HepG2 (cell line): ENCODE results near the gene FGD2. TPM values are rescaled to one million over a fixed set of nuclear protein-coding genes. Genes with fewer than 3 reads are reported as not detected.

Source experiments
- ATF2 ChIP-seq: sonication (generic); formaldehyde crosslinking; IDR thresholded peaks from 2 replicates; pipeline ENCODE4 v1.4.0; 2020; ENCODE audit warnings: missing genetic modification reagents
- ATF3 ChIP-seq: sonication (generic); formaldehyde crosslinking; IDR thresholded peaks from 2 replicates; pipeline ENCODE4 v1.4.0; 2020; ENCODE audit warnings: missing genetic modification reagents
- FOSL2 ChIP-seq: sonication (generic); formaldehyde crosslinking; IDR thresholded peaks from 2 replicates; pipeline ENCODE4 v1.4.0; 2020; ENCODE audit warnings: missing genetic modification reagents
- GPN1 ChIP-seq: sonication (generic); formaldehyde crosslinking; IDR thresholded peaks from 2 replicates; pipeline ENCODE4 v1.5.1; 2020; ENCODE audit warnings: missing genetic modification reagents, borderline replicate concordance
- HNRNPK ChIP-seq: fragments of 200-400 bp; formaldehyde crosslinking; IDR thresholded peaks from 2 replicates; pipeline ENCODE4 v1.6.1; 2018; ENCODE audit warnings: low read length, low read depth, moderate library complexity, mild to moderate bottlenecking; ENCODE audit not compliant: poor library complexity, severe bottlenecking
- KLF6 ChIP-seq: IDR thresholded peaks from 2 replicates; pipeline ENCODE4 v1.8.0; 2016; ENCODE audit warnings: missing biosample characterization, missing genetic modification reagents
- MIXL1 ChIP-seq: IDR thresholded peaks from 2 replicates; pipeline ENCODE4 v1.6.1; 2016
- POLR2G ChIP-seq: fragments of 200-400 bp; formaldehyde crosslinking; IDR thresholded peaks from 2 replicates; pipeline ENCODE4 v1.6.1; 2018; ENCODE audit warnings: mild to moderate bottlenecking, low read depth, low read length, moderate library complexity
- PPARG ChIP-seq: conservative IDR thresholded peaks from 2 replicates; pipeline ENCODE4 v1.6.1; 2016; ENCODE audit warnings: missing biosample characterization, missing genetic modification reagents
- SMC3 ChIP-seq: IDR thresholded peaks from 2 replicates; pipeline ENCODE4 v1.6.1; 2011; ENCODE audit warnings: low read length, improper control_type of control experiment
- TMF1 ChIP-seq: sonication (generic); formaldehyde crosslinking; IDR thresholded peaks from 2 replicates; pipeline ENCODE4 v1.8.1; 2022; ENCODE audit warnings: low read depth, missing genetic modification reagents
- ZBTB42 ChIP-seq: sonication (generic); formaldehyde crosslinking; IDR thresholded peaks from 2 replicates; pipeline ENCODE4 v1.5.0; 2020; ENCODE audit warnings: mild to moderate bottlenecking, missing genetic modification reagents
- ZNF558 ChIP-seq: sonication (generic); formaldehyde crosslinking; IDR thresholded peaks from 2 replicates; pipeline ENCODE4 v1.9.0; 2022; ENCODE audit warnings: mild to moderate bottlenecking, missing genetic modification reagents, borderline replicate concordance
- ZNF800 ChIP-seq: sonication (generic); formaldehyde crosslinking; IDR thresholded peaks from 2 replicates; pipeline ENCODE4 v1.4.0; 2020; ENCODE audit warnings: missing genetic modification reagents
- ZNF891 ChIP-seq: sonication (generic); formaldehyde crosslinking; IDR thresholded peaks from 2 replicates; pipeline ENCODE4 v1.5.0; 2020; ENCODE audit warnings: mild to moderate bottlenecking, missing genetic modification reagents
- polyA plus RNA-seq, 8 experiments: library from polyadenylated mRNA; depleted of rRNA in 3 of 8; stranded (reverse) in 7 of 8; unstranded in 1 of 8; fragments of >200 nt; fragmentation: Illumina TruSeq in 4 of 8; extraction: Trizol in 4 of 8; gene quantifications; 2 replicates each; pipeline versions ENCODE4 v1.2.1 to v1.2.3, GENCODE V29; 2011 to 2016; ENCODE audit warnings: low read depth in 4 of 8, missing spikeins in 1 of 8, mixed read lengths in 1 of 8; ENCODE audit not compliant: insufficient read depth in 1 of 8
- total RNA-seq, 5 experiments: library from RNA; depleted of rRNA; stranded (reverse); fragments of >200 nt; fragmentation: Illumina TruSeq; extraction: Trizol; gene quantifications; 2 replicates each; pipeline ENCODE4 v1.2.3, GENCODE V29; 2016; ENCODE audit warnings: low read depth in 1 of 5
- TF ChIP-seq, protein P1 (sequence below): sonication (generic); formaldehyde crosslinking; IDR thresholded peaks from 2 replicates; pipeline ENCODE4 v1.4.0; 2020; ENCODE audit warnings: low read depth, mild to moderate bottlenecking, missing genetic modification reagents
- TF ChIP-seq, protein P2 (sequence below): sonication (generic); formaldehyde crosslinking; IDR thresholded peaks from 2 replicates; pipeline ENCODE4 v1.5.1; 2020; ENCODE audit warnings: missing genetic modification reagents, mild to moderate bottlenecking, borderline replicate concordance
- TF ChIP-seq, protein P3 (sequence below): IDR thresholded peaks from 2 replicates; pipeline ENCODE4 v1.6.1; 2012; ENCODE audit warnings: low read length, improper control_type of control experiment

FGD2 gene
- total and polyA plus RNA-seq, 2 of the 13 experiments (the other 11 are each of a cell fraction or from before 2014, with no cell fraction given): not detected

DNA sequence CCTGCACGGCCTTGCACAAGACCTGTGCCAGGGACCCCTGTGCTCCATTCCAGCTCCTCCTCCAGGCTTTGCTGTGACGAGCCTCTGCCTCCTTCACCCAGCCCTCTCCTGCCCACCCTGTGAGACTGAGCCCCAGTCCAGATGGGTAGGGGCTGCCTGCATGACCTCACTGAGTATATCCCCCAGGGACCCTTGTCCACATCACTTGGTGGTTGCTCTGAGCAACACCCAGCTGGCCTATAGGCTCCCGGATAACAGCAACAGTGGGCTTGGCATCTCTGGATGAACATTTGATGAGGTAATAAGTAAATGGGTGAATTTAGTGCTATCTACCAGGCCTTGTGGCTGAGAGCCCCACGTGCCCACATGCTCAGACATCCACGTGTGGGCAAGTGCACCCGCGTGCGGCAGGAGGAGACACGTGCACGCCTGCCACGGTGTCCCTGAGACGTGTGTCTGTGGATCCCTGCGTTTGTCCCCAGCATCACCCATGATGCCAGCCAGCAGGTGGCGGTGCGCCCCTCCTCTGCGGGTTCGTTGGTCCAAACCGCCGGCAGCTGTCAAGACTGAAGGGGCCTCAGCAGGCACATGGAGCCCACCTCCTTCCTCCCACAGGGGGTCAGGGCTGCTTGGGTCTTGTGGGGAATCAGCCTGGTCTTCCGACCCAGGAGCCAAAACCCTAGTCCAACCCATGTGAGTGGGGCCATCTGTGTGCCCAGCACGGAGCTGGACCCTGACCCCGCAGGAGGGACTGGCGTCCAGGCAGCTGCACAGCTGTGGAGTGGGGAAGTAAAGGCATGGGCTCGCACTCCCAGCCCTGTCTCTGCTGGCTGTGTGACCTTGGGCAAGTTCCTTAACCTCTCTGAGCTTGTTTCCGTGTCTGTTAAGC, 45.9 kb downstream of the FGD2 start (continued):
- TF ChIP-seq, protein P1, sequence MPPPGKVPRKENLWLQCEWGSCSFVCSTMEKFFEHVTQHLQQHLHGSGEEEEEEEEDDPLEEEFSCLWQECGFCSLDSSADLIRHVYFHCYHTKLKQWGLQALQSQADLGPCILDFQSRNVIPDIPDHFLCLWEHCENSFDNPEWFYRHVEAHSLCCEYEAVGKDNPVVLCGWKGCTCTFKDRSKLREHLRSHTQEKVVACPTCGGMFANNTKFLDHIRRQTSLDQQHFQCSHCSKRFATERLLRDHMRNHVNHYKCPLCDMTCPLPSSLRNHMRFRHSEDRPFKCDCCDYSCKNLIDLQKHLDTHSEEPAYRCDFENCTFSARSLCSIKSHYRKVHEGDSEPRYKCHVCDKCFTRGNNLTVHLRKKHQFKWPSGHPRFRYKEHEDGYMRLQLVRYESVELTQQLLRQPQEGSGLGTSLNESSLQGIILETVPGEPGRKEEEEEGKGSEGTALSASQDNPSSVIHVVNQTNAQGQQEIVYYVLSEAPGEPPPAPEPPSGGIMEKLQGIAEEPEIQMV (CRISPR knock-in tag): no peak; the same call in 1 of the 2 replicates
- TF ChIP-seq ATF3 (CRISPR knock-in tag): no peak; the same call in 1 of the 2 replicates
- no peak for TF ChIP-seq PPARG (CRISPR knock-in tag)
- TF ChIP-seq, protein P2, sequence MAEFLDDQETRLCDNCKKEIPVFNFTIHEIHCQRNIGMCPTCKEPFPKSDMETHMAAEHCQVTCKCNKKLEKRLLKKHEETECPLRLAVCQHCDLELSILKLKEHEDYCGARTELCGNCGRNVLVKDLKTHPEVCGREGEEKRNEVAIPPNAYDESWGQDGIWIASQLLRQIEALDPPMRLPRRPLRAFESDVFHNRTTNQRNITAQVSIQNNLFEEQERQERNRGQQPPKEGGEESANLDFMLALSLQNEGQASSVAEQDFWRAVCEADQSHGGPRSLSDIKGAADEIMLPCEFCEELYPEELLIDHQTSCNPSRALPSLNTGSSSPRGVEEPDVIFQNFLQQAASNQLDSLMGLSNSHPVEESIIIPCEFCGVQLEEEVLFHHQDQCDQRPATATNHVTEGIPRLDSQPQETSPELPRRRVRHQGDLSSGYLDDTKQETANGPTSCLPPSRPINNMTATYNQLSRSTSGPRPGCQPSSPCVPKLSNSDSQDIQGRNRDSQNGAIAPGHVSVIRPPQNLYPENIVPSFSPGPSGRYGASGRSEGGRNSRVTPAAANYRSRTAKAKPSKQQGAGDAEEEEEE (CRISPR knock-in tag): no peak
- no peak for TF ChIP-seq GPN1 (CRISPR knock-in tag)
- peak; percentile 88 for TF ChIP-seq SMC3
- TF ChIP-seq TMF1 (CRISPR knock-in tag): 0 out of 2 replicates have a peak, but pooled peaks have one; percentile 46
- no peak for TF ChIP-seq POLR2G
- no peak for TF ChIP-seq HNRNPK
- peak; percentile 69; the same call in 1 of the 2 replicates for TF ChIP-seq ZBTB42 (CRISPR knock-in tag)
- peak; percentile 58; the same call in 1 of the 2 replicates for TF ChIP-seq MIXL1 (CRISPR knock-in tag)
- TF ChIP-seq FOSL2 (CRISPR knock-in tag): peak; percentile 70
- 0 out of 2 replicates have a peak, but pooled peaks have one; percentile 71 for TF ChIP-seq ZNF800 (CRISPR knock-in tag)
- TF ChIP-seq, protein P3, sequence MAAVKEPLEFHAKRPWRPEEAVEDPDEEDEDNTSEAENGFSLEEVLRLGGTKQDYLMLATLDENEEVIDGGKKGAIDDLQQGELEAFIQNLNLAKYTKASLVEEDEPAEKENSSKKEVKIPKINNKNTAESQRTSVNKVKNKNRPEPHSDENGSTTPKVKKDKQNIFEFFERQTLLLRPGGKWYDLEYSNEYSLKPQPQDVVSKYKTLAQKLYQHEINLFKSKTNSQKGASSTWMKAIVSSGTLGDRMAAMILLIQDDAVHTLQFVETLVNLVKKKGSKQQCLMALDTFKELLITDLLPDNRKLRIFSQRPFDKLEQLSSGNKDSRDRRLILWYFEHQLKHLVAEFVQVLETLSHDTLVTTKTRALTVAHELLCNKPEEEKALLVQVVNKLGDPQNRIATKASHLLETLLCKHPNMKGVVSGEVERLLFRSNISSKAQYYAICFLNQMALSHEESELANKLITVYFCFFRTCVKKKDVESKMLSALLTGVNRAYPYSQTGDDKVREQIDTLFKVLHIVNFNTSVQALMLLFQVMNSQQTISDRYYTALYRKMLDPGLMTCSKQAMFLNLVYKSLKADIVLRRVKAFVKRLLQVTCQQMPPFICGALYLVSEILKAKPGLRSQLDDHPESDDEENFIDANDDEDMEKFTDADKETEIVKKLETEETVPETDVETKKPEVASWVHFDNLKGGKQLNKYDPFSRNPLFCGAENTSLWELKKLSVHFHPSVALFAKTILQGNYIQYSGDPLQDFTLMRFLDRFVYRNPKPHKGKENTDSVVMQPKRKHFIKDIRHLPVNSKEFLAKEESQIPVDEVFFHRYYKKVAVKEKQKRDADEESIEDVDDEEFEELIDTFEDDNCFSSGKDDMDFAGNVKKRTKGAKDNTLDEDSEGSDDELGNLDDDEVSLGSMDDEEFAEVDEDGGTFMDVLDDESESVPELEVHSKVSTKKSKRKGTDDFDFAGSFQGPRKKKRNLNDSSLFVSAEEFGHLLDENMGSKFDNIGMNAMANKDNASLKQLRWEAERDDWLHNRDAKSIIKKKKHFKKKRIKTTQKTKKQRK: no peak
- TF ChIP-seq ATF2 (CRISPR knock-in tag): peak; percentile 46; the same call in 1 of the 2 replicates
- peak; percentile 83 for TF ChIP-seq ZNF558
- peak; percentile 60; the same call in 1 of the 2 replicates for TF ChIP-seq KLF6 (CRISPR knock-in tag)
- peak; percentile 99 for TF ChIP-seq ZNF891 (CRISPR knock-in tag)
